ENCODE results near the gene NIF3L1. TPM values are rescaled to one million over a fixed set of nuclear protein-coding genes. Genes with fewer than 3 reads are reported as not detected.

NIF3L1 gene
- total and polyA plus RNA-seq, 2 of the 13 experiments (the other 11 are each of a cell fraction or from before 2014, with no cell fraction given): 67.9 to 75.2 TPM

GRCh38 chr2:200905618-200906296 lies 16.6 kb downstream of the NIF3L1 start (continued):
- TF ChIP-seq POLR2AphosphoS5 (IDR thresholded peaks at IDR 0.05; ENCODE audit: low read depth, low read length): peak; percentile 14; the same call in 1 of the 2 replicates
- peak; percentile 32 for TF ChIP-seq RBM22 (optimal IDR thresholded peaks at IDR 0.05; ENCODE audit: low read length)
- TF ChIP-seq KDM2A (CRISPR knock-in tag; IDR thresholded peaks at IDR 0.05; ENCODE audit: borderline replicate concordance, low read depth): peak; percentile 70; the same call in 1 of the 2 replicates
- TF ChIP-seq SMAD9 (CRISPR knock-in tag; IDR thresholded peaks at IDR 0.05): 0 out of 2 replicates have a peak, but pooled peaks have one; percentile 19
- peak; percentile 77; the same call in 1 of the 2 replicates for TF ChIP-seq KDM5A (IDR thresholded peaks at IDR 0.05; ENCODE audit: borderline replicate concordance, low read length)
- TF ChIP-seq CHCHD3 (CRISPR knock-in tag; IDR thresholded peaks at IDR 0.05): no peak
- no peak for TF ChIP-seq ZNF589 (CRISPR knock-in tag; conservative IDR thresholded peaks at IDR 0.05)
- 0 out of 2 replicates have a peak, but pooled peaks have one; percentile 29 for TF ChIP-seq MIER3 (CRISPR knock-in tag; IDR thresholded peaks at IDR 0.05; ENCODE audit: borderline replicate concordance)
- peak; percentile 62; the same call in 1 of the 2 replicates for TF ChIP-seq CBX5 (CRISPR knock-in tag; IDR thresholded peaks at IDR 0.05; ENCODE audit: borderline replicate concordance)
- peak; percentile 60; the same call in 1 of the 2 replicates for TF ChIP-seq GATAD1 (CRISPR knock-in tag; IDR thresholded peaks at IDR 0.05)
- peak; percentile 88 for TF ChIP-seq SMC3 (IDR thresholded peaks at IDR 0.05; ENCODE audit: low read length)
- 0 out of 2 replicates have a peak, but pooled peaks have one; percentile 29 for TF ChIP-seq ZSCAN30 (CRISPR knock-in tag; IDR thresholded peaks at IDR 0.05)
- peak; percentile 95 for TF ChIP-seq CTCF (CRISPR knock-in tag; IDR thresholded peaks at IDR 0.05)
- TF ChIP-seq RAD21 (CRISPR knock-in tag; IDR thresholded peaks at IDR 0.05): peak; percentile 88
- 0 out of 2 replicates have a peak, but pooled peaks have one; percentile 30 for TF ChIP-seq ZNF263 (CRISPR knock-in tag; IDR thresholded peaks at IDR 0.05)
- TF ChIP-seq HOMEZ (CRISPR knock-in tag; IDR thresholded peaks at IDR 0.05; ENCODE audit: low read depth): 0 out of 2 replicates have a peak, but pooled peaks have one; percentile 27
- no peak for TF ChIP-seq NAIF1 (CRISPR knock-in tag; IDR thresholded peaks at IDR 0.05; ENCODE audit: borderline replicate concordance)
- TF ChIP-seq ZNF775 (CRISPR knock-in tag; IDR thresholded peaks at IDR 0.05; ENCODE audit: borderline replicate concordance): no peak
- 0 out of 2 replicates have a peak, but pooled peaks have one; percentile 32 for TF ChIP-seq ARID3A (IDR thresholded peaks at IDR 0.05; ENCODE audit: low read depth, low read length)
- no peak for TF ChIP-seq PHF20 (CRISPR knock-in tag; IDR thresholded peaks at IDR 0.05)
- TF ChIP-seq ARID5B (CRISPR knock-in tag; IDR thresholded peaks at IDR 0.05): 0 out of 2 replicates have a peak, but pooled peaks have one; percentile 30
